Measurements from ENCODE around the gene IL37.

GRCh38 chr2:112949456-112949855 lies 38.5 kb downstream of the IL37 start:
- TF ChIP-seq EZH2 (IDR thresholded peaks at IDR 0.05; ENCODE audit: borderline replicate concordance, insufficient read depth, low read depth, low read length, poor library complexity, severe bottlenecking) (no peak), CTCF (IDR thresholded peaks at IDR 0.05) (no peak)
